Panc1 (cell line): ENCODE data around the gene CPT1C. TPM values are rescaled to one million over a fixed set of nuclear protein-coding genes. Genes with fewer than 3 reads are reported as not detected.

ENCODE experiments used
- ATAC-seq: fragments of 200-7000 bp; cut with Tn5 transposase; 2 replicates; pipeline ENCODE4 v1.9.1; 2020; ENCODE audit warnings: mild to moderate bottlenecking, moderate library complexity
- BruUV-seq: library from RNA; stranded (reverse); fragments of 400-500 nt; replicated peaks from 2 replicates; lab custom pipeline; 2021; lab: Mats Ljungman, UMichigan
- CTCF ChIA-PET: fragments of 300-600 bp; sonication (Branson Sonifier 250); formaldehyde crosslinking; loops from one replicate; lab custom pipeline; 2022; ENCODE audit warnings: antibody characterized with exemption; lab: Charles Lee
- POLR2A ChIA-PET: fragments of 300-600 bp; sonication (Branson Sonifier 250); formaldehyde crosslinking; loops from one replicate; lab custom pipeline; 2022; ENCODE audit warnings: antibody characterized with exemption; lab: Charles Lee
- DNase-seq: peaks from one replicate; pipeline ENCODE4 v3.0.0-alpha.2; 2010; ENCODE audit warnings: low read depth, low spot score
- H3K27ac ChIP-seq: 2 replicates; pipeline ENCODE4 v1.5.1; 2011; ENCODE audit warnings: mild to moderate bottlenecking, low read length, inconsistent platforms
- H3K27me3 ChIP-seq: fragments of 200-500 bp; sonication (Bioruptor generic); 2 replicates; pipeline ENCODE4 v1.6.0; 2014; ENCODE audit warnings: low read length, inconsistent platforms; ENCODE audit not compliant: control insufficient read depth, insufficient read depth
- H3K36me3 ChIP-seq: fragments of 200-500 bp; sonication (Bioruptor generic); 2 replicates; pipeline ENCODE4 v1.5.1; 2014; ENCODE audit warnings: inconsistent platforms, mild to moderate bottlenecking, low read length, moderate library complexity; ENCODE audit not compliant: control insufficient read depth, insufficient read depth
- H3K4me1 ChIP-seq: 2 replicates; pipeline ENCODE4 v1.5.1; 2011; ENCODE audit warnings: inconsistent platforms, mild to moderate bottlenecking, low read length, moderate library complexity; ENCODE audit not compliant: control insufficient read depth, insufficient read depth
- H3K4me3 ChIP-seq, 2 experiments: 2 replicates each; pipeline ENCODE4 v1.5.1; 2011 to 2012; ENCODE audit warnings: low read depth in 2 of 2, low read length in 2 of 2, mild to moderate bottlenecking in 2 of 2, inconsistent platforms in 1 of 2, moderate library complexity in 1 of 2
- H3K9me3 ChIP-seq: fragments of 200-500 bp; sonication (Bioruptor generic); 2 replicates; pipeline ENCODE4 v1.5.1; 2014; ENCODE audit warnings: low read depth, mild to moderate bottlenecking, inconsistent platforms, low read length, moderate library complexity; ENCODE audit not compliant: control insufficient read depth, insufficient read depth
- POLR2AphosphoS5 ChIP-seq: IDR thresholded peaks from 2 replicates; pipeline ENCODE4 v1.6.1; 2012; ENCODE audit warnings: mild to moderate bottlenecking, low read depth, low read length, moderate library complexity
- SIN3A ChIP-seq: IDR thresholded peaks from 2 replicates; pipeline ENCODE4 v1.6.1; 2012; ENCODE audit warnings: low read depth, mild to moderate bottlenecking, low read length, moderate library complexity, borderline replicate concordance; ENCODE audit not compliant: insufficient read depth
- TCF7L2 ChIP-seq: IDR thresholded peaks from 2 replicates; pipeline ENCODE4 v1.6.1; 2011; ENCODE audit warnings: mild to moderate bottlenecking, low read depth, low read length, inconsistent platforms
- in situ Hi-C: cut with HindIII; loops from 2 replicates; pipeline ENCODE4 v1.10.0; 2016; ENCODE audit warnings: low sequenced_read_pairs, low pct_unique_long_range_greater_than_20kb
- intact Hi-C: fragments of 100-400 bp; cut with micrococcal nuclease; formaldehyde crosslinking; loops from one replicate; pipeline ENCODE4 v1.10.0; 2022; ENCODE audit not compliant: unreplicated experiment
- total RNA-seq: library from RNA; stranded (reverse); gene quantifications from one replicate; pipeline ENCODE4 v1.2.1, GENCODE V29; 2021; ENCODE audit not compliant: unreplicated experiment
- TF ChIP-seq, protein P1 (sequence below): fragments of 450-650 bp; IDR thresholded peaks from 2 replicates; pipeline ENCODE4 v1.5.1; 2017; ENCODE audit warnings: mild to moderate bottlenecking
- TF ChIP-seq, protein P2 (sequence below), 2 experiments: IDR thresholded peaks; 2 replicates each; pipeline ENCODE4 v1.6.1; 2011 to 2012; ENCODE audit warnings: low read depth in 2 of 2, control low read depth in 1 of 2, low read length in 1 of 2, mild to moderate bottlenecking in 1 of 2, moderate library complexity in 1 of 2; ENCODE audit not compliant: insufficient read depth in 1 of 2

Gene CPT1C
- total RNA-seq, 1 experiment from 2014 or later: 0.23 TPM

DNA sequence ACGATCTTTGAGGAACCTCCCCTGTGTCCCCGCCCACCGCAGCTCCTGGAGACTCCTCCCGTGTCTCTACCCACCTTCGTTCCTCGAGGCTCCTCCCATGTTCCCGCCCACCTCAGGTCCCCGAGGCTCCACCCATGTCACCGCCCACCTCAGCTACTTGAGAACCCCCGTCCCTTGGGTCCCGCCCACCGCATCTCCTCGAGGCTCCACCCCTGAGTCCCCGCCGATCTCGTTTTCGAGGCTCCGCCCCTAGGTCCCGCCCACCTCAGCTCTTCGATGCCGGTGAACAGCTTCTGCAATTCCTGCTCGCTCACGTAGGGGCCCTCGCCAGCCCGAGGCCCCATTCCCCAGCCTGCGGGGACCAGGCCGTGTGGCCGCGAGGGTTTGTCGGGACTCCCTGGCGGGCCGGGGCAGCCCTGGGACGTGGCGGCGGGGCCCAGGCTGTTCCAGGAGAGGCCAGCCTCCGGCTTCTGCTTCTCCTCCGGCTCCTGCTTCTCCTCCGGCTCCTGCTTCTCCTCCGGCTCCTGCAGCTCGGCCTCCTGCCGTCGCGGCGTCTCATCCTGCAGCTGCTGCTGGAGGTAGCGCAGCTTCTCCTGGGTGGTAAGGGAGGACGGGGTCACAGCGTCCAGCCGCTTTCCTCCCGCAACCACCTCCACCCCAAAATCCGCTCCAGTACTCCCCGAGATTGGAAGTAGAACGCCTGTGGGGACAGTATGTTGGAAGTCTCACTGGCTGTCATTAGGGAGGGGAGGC, 55.5 kb downstream of the CPT1C start:
- in situ Hi-C loops: no loop called here
- BruUV-seq: no TSS peak
- no peaks in the 10 kb centered on the region for H3K9me3 ChIP-seq
- no peaks in the 10 kb centered on the region for H3K36me3 ChIP-seq
- DNase-seq (no peak), ATAC-seq (peak; percentile 69)
- no peaks in the 10 kb centered on the region for H3K4me1 ChIP-seq
- H3K27ac ChIP-seq: no peak overlapping the region
- TF ChIP-seq SIN3A (no peak), TCF7L2 (no peak), POLR2AphosphoS5 (no peak)
- TF ChIP-seq, protein P1, sequence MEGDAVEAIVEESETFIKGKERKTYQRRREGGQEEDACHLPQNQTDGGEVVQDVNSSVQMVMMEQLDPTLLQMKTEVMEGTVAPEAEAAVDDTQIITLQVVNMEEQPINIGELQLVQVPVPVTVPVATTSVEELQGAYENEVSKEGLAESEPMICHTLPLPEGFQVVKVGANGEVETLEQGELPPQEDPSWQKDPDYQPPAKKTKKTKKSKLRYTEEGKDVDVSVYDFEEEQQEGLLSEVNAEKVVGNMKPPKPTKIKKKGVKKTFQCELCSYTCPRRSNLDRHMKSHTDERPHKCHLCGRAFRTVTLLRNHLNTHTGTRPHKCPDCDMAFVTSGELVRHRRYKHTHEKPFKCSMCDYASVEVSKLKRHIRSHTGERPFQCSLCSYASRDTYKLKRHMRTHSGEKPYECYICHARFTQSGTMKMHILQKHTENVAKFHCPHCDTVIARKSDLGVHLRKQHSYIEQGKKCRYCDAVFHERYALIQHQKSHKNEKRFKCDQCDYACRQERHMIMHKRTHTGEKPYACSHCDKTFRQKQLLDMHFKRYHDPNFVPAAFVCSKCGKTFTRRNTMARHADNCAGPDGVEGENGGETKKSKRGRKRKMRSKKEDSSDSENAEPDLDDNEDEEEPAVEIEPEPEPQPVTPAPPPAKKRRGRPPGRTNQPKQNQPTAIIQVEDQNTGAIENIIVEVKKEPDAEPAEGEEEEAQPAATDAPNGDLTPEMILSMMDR: no peak
- TF ChIP-seq, protein P2, sequence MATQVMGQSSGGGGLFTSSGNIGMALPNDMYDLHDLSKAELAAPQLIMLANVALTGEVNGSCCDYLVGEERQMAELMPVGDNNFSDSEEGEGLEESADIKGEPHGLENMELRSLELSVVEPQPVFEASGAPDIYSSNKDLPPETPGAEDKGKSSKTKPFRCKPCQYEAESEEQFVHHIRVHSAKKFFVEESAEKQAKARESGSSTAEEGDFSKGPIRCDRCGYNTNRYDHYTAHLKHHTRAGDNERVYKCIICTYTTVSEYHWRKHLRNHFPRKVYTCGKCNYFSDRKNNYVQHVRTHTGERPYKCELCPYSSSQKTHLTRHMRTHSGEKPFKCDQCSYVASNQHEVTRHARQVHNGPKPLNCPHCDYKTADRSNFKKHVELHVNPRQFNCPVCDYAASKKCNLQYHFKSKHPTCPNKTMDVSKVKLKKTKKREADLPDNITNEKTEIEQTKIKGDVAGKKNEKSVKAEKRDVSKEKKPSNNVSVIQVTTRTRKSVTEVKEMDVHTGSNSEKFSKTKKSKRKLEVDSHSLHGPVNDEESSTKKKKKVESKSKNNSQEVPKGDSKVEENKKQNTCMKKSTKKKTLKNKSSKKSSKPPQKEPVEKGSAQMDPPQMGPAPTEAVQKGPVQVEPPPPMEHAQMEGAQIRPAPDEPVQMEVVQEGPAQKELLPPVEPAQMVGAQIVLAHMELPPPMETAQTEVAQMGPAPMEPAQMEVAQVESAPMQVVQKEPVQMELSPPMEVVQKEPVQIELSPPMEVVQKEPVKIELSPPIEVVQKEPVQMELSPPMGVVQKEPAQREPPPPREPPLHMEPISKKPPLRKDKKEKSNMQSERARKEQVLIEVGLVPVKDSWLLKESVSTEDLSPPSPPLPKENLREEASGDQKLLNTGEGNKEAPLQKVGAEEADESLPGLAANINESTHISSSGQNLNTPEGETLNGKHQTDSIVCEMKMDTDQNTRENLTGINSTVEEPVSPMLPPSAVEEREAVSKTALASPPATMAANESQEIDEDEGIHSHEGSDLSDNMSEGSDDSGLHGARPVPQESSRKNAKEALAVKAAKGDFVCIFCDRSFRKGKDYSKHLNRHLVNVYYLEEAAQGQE (IDR thresholded peaks at IDR 0.05; ENCODE audit: insufficient read depth in 1 of 2, low read depth in 2 of 2, low read length in 1 of 2): no peak
- intact Hi-C loops: no loop called here
- ChIA-PET CTCF (no interaction called here), POLR2A (no interaction called here)
- H3K4me3 ChIP-seq: no peak overlapping the region
- no peaks in the 10 kb centered on the region for H3K27me3 ChIP-seq

DNA sequence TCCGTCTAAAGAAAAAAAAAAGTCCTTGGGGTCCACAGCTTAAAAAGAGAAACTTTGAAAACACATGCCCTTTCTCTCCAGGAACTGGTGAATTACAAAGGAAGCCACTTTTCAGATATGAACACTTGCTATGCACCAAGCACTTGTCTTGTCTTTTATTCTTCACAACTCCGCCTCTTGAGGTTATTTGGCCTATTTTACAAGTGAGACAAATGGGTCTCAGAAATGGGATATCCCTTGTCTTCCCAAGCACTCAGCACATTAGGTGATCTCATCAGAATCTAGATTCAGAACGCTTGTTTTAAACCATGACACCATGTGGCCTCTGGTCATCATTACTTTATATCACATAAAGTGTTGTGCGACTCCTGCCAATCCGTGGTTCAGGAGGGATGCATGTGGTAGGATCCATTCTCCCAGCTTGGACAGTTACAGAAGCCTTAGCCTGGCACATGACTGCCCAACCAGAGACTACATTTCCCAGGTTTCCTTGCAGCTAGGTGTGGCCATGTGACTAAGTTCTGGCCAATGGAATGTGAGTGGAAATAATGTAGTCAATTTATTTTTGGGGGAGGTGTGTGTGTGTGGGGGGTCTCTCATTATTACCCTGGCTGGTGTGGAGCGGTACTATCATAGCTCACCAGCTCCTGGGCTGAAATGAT, 58.3 kb downstream of the CPT1C start:
- Histone ChIP-seq H3K36me3 (no peaks in the 10 kb centered on the region), H3K27me3 (no peaks in the 10 kb centered on the region), H3K9me3 (no peaks in the 10 kb centered on the region), H3K27ac (no peak overlapping the region), H3K4me3 (no peak overlapping the region), H3K4me1 (no peaks in the 10 kb centered on the region)
- TF ChIP-seq POLR2AphosphoS5: no peak
- TF ChIP-seq SIN3A: no peak
- TF ChIP-seq, protein P2 (IDR thresholded peaks at IDR 0.05; ENCODE audit: insufficient read depth in 1 of 2, low read depth in 2 of 2, low read length in 1 of 2): no peak
- TF ChIP-seq TCF7L2: no peak
- TF ChIP-seq, protein P1: no peak
- no peak for DNase-seq
- intact Hi-C loops (no loop called here), in situ Hi-C loops (no loop called here)
- no TSS peak for BruUV-seq
- ChIA-PET CTCF (no interaction called here), POLR2A (no interaction called here)
- peak; percentile 55; the same call in 1 of the 2 replicates for ATAC-seq
